HG02763 (cell line): ENCODE measurements around the gene ABHD11.
"Not testable (repeated sequence)": the region's sequence is repeated elsewhere in the genome, so short reads cannot be mapped to it uniquely, and the experiment has no call there.

Experiments
- ATAC-seq: cut with Tn5 transposase; IDR thresholded peaks from one replicate; pipeline ENCODE4 v1.9.1; 2021; ENCODE audit warnings: mild to moderate bottlenecking, moderate library complexity; ENCODE audit not compliant: unreplicated experiment

The ABHD11 gene

GRCh38 chr7:73720443-73720842 lies 18.2 kb downstream of the ABHD11 start:
- ATAC-seq = not testable (repeated sequence)

GRCh38 chr7:73719806-73720169 lies 18.8 kb downstream of the ABHD11 start:
- no peak for ATAC-seq

GRCh38 chr7:73718905-73719805 lies 19.4 kb downstream of the ABHD11 start, which contains the start of gene STX1A:
TSS of gene STX1A (minus strand) at chr7:73719669. CDS start at chr7:73719631, 38 bp downstream.
- ATAC-seq = peak; percentile 61

- ATAC-seq = no peak
Measured at GRCh38 chr7:73718438-73718881, 20.1 kb downstream of the ABHD11 start.

GRCh38 chr7:73717991-73718405 lies 20.6 kb downstream of the ABHD11 start:
- no peak for ATAC-seq

GRCh38 chr7:73717025-73717807 lies 21.4 kb downstream of the ABHD11 start:
- ATAC-seq = no peak

GRCh38 chr7:73716318-73716890 lies 22.2 kb downstream of the ABHD11 start:
- ATAC-seq = no peak

GRCh38 chr7:73715648-73716317 lies 22.8 kb downstream of the ABHD11 start:
- ATAC-seq = no peak

- not testable (repeated sequence) for ATAC-seq
Measured at GRCh38 chr7:73713319-73713718, 25.3 kb downstream of the ABHD11 start.

- ATAC-seq = no peak
Measured at GRCh38 chr7:73712773-73713172, 25.8 kb downstream of the ABHD11 start.

- ATAC-seq = no peak
Measured at GRCh38 chr7:73708961-73709549, 29.5 kb downstream of the ABHD11 start.

- no peak for ATAC-seq
Measured at GRCh38 chr7:73707045-73707631, 31.5 kb downstream of the ABHD11 start.

GRCh38 chr7:73706126-73707044 lies 32.2 kb downstream of the ABHD11 start:
- ATAC-seq = no peak

- ATAC-seq = no peak
Measured at GRCh38 chr7:73705551-73705920, 33.1 kb downstream of the ABHD11 start.

- no peak for ATAC-seq
Measured at GRCh38 chr7:73704640-73705550, 33.7 kb downstream of the ABHD11 start.

- no peak for ATAC-seq
Measured at GRCh38 chr7:73703757-73704639, 34.6 kb downstream of the ABHD11 start.

- ATAC-seq = no peak
Measured at GRCh38 chr7:73703225-73703624, 35.4 kb downstream of the ABHD11 start.
